Measurements from ENCODE around the gene OSBPL3.
"Not testable (repeated sequence)": the region's sequence is repeated elsewhere in the genome, so short reads cannot be mapped to it uniquely, and the experiment has no call there.

OSBPL3 gene

GRCh38 chr7:24979863-24980533 lies at the start of gene OSBPL3:
Gene OSBPL3 (minus strand): TSS chr7:24980178. CDS start chr7:24892472, 87,706 bp downstream.
- DNase-seq: peak; percentile 97 to 99 (median 98)

- no peak for DNase-seq
These were observed 49.1 kb upstream of the OSBPL3 start for GRCh38 chr7:25029075-25029474.

DNA sequence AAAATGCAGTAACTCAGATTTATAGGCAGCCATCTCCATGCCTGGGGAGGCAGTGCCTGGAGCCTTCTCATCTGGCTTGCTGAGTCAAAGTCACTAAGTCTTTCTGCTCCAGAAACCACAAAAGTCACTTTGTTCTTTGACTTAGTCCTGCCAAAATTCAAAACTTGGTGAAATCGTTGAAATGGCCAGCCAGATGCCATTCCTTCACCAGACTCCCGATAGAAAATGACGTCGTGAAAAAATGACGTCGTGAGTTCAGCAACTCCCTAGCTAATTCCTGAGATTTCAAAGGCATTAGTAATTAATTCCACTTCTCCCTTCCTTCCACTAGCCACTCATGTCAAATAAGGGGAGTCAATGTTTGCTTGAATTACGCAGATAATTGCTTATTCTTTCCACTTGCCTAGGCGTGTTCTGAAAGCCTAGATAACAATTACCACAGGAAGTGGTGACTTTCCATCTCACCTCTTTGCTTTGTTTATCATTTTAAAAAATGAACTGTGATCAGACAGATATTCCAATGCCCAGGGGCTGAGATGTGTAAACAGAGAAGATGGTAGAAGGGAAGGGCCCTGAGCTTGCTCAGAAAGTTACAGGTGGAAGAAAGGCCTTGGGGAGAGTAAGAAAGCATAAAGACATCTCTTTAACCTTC lies 48.5 kb upstream of the OSBPL3 start:
- DNase-seq: no peak

DNA sequence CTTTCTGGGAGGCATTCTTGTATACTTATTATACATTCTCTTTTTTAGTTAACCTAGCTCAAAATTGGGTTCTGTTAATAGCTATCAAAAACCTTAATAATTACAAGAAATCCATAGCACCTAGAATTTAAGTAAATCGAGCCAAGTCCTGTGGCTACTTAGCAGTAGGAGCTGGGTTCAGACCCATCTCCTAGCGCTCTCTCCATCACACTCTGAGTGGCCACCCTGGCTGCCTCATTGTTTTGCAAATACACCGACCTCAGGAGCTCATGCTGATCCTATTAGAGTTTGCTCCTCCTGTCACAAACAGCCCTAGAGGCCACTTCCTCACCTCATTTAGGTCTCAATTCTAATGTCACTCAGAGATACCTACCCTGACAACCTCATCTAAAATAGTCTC lies 46.2 kb upstream of the OSBPL3 start:
- no peak for DNase-seq

GRCh38 chr7:25025218-25025671 lies 45.3 kb upstream of the OSBPL3 start:
- no peak for DNase-seq

DNA sequence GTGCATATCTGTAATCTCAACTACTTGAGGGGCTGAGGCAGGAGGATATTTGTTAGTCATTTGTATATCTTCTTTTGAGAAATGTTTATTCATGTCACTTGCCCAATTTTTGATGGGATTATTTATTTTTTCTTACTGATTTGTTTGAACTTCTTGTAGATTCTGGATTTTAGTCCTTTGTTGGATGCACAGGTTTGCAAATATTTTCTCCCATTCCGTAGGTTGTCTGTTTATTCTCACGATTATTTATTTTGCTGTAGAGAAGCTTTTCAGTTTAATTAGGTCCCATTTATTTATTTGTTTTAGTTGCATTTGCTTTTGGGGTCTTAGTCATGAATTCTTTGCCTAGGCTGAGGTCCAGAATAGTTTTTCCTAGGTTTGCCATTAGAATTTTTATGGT lies 44.1 kb upstream of the OSBPL3 start:
- DNase-seq: no peak

- DNase-seq: not testable (repeated sequence)
These were observed 37.7 kb upstream of the OSBPL3 start for GRCh38 chr7:25017671-25018070.

DNA sequence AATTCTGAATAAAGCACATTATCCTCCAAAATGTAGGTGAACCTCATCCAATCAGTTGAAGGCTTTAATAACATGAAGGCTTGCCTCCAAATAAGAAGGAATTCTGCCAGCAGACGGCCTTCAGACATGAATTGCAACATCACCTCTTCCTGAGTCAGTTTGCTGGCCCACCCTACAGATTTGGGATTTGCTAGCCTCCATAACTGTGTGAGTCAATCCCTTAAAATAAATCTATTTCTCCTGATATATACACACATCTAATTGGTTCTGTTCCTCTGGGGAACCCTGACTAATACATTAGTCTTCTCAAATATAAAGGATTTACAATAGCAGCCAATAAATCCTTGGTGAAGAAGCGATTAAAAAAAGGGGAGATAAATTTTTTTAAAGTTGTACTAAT lies 34.8 kb upstream of the OSBPL3 start:
- no peak for DNase-seq

GRCh38 chr7:25012710-25013109 lies 32.7 kb upstream of the OSBPL3 start:
- DNase-seq: not testable (repeated sequence)

DNA sequence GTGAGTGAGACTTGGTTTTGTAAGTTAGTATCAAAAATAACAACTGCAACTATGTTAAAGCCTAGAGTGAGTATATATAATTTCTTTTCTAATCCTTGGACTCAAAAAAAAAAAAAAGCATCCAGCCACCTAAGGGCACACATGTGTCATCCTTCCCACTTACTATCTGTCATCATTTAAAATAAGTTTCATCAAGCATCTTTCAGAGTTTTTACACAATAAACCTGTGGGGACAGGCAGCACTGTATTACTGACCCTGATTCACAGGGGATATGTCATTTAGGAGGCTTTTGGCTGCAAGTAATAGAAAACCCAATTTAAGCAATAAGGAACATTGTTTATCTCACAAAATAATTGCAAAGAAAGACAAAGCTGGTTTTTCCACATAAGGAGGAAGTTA lies 32.3 kb upstream of the OSBPL3 start:
- DNase-seq: peak; percentile 4 to 71 (median 31)

GRCh38 chr7:25009257-25009656 lies 29.3 kb upstream of the OSBPL3 start:
- DNase-seq: peak; percentile 41 to 74 (median 46)

GRCh38 chr7:25007668-25008067 lies 27.7 kb upstream of the OSBPL3 start:
- peak; percentile 10 to 49 (median 20) for DNase-seq

GRCh38 chr7:25006276-25006675 lies 26.3 kb upstream of the OSBPL3 start:
- DNase-seq: peak; percentile 26 to 54 (median 32)

DNA sequence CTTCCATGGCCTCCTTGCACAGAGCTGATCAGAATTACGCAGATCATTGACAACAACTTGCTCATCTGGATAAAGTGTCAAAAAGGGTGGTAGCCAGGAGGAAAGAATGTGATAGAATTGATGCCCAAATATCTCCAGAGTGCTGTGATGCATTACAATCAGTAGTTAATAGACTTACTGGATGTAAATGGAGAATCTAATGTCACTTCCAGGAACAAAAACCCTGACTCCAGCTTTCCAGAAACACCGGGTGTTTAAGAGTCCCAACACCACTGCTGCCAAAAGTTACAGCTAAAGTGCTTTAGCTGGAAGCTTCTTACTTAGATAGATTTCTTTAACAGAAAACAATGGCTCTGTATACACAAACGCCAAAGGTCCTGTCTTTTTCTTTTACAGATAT lies 25.7 kb upstream of the OSBPL3 start:
- DNase-seq: no peak

DNA sequence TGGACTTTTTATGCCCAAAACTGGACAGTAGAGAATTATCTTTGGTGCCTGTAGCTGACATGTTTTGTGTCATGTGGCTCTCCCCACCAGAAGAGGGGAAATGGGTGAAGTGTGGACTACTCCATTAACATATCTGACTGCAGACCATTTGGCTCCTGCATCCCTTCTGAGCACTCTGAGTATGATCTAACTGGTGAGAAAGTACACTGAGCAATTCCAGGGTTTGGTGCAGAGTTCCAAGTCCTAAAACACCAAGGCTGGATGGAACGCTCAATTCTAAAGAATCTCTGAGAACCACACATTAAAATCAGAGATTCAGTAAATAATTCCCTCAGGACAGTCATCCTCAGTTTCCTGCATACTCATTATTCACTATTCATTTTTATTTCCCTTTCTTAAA lies 22.8 kb upstream of the OSBPL3 start:
- DNase-seq: no peak

DNA sequence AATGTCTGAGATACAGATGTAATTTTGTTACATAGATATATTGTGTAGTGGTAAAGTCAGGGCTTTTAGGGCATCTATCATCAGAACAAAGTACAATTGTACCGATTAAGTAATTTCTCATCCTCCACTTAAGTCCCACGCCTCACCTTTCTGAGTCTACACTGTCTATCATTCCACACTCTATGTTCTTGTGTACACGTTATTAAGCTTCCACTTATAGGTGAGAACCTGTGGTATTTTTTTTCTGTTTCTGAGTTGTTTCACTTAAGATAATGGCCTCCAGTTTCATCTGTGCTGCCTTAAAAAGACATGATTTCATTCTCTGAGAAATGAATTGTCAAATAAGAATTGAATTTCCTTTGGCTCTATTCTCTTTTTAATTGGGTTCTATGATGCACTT lies 15.5 kb upstream of the OSBPL3 start:
- DNase-seq: no peak

- DNase-seq: no peak
These were observed 12.3 kb upstream of the OSBPL3 start for GRCh38 chr7:24992314-24992713.

- DNase-seq: no peak
These were observed 11.4 kb upstream of the OSBPL3 start for GRCh38 chr7:24991353-24991752.

DNA sequence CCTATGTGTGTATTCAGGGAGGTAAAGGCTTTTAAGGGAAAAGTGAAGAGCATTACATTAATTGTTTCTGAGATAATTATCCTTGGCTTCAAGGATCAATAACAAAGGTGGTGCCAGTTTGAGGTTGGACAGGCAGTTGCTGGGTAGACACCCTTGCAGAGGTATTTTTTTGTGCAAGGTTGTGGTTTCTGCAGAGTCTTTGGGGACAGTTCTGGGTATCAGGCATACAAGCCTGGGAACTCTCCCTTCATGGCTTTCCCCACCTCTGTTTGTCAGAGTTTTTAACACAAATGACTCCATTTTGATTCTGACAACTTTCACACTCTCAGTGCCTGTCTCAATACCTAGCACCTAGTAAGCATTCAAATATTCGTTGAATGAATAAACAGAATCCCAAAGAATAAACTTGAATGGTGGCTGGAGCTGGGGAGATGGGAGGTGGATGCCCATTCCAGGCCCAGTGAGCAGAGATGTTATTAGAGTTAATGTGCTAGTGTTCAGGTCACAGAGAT lies 7.4 kb upstream of the OSBPL3 start:
- DNase-seq: no peak

GRCh38 chr7:24982917-24983316 lies 2.9 kb upstream of the OSBPL3 start:
- DNase-seq: no peak

- DNase-seq: peak; percentile 72 to 85 (median 72)
These were observed 1.4 kb upstream of the OSBPL3 start for GRCh38 chr7:24981171-24981951.

DNA sequence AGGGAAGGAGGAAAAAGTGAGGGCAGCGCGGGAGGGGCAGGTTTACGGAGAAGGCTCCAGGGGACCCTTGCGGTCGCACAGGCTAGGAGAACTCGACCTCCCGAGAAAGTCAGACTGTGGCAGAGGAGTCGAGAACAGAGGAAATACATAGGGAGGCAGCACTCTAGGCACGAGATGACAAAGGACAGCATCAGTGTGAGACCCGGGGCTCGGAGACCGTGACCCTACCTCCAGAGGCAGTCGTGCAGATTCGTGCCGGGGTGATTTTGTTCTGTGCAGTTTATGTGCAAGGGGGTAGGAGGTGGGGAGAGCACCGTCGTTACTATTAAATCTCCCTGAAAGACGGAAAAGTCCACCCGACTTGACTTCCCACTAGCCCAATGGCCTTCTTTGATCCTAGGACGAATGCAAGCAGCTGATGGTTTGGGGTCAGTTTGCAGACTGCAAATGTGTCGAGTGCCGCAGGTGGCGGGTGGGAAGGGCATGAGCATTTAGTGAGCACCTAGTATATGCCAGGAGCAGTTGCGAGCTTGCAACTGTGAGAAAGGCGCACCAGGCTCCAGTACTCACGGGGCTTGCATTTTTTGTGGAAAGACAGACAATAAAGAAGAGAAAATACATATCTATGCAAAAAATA lies 674 bp upstream of the OSBPL3 start:
- peak; percentile 27 to 46 (median 35) for DNase-seq

DNA sequence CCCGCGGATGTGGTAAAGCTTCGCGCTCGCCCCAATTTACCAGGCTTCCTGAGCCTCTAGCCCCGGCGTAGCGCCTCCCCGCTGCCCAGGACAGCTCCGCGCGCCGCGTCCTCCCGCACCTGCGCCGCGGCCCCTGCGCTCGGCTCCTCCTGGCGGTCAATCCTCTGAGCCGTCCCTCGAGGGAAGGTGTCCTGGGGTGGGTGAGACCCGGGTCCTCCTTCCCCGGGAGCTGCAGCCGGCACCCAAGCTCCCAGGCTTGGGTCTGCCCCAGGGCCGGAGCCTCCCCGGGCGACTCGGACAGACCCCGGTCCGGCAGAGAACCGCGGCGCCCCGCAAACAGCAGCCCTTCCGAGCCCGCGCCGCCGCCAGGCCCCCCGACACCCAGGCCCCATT lies 512 bp downstream of the OSBPL3 start:
- DNase-seq: peak; percentile 62 to 81 (median 66)
